ENCODE data around the gene CFAP74. TPM values are rescaled to one million over a fixed set of nuclear protein-coding genes. Genes with fewer than 3 reads are reported as not detected.

CFAP74 gene
- total RNA-seq, 2 experiments from 2014 or later, result not detected

DNA sequence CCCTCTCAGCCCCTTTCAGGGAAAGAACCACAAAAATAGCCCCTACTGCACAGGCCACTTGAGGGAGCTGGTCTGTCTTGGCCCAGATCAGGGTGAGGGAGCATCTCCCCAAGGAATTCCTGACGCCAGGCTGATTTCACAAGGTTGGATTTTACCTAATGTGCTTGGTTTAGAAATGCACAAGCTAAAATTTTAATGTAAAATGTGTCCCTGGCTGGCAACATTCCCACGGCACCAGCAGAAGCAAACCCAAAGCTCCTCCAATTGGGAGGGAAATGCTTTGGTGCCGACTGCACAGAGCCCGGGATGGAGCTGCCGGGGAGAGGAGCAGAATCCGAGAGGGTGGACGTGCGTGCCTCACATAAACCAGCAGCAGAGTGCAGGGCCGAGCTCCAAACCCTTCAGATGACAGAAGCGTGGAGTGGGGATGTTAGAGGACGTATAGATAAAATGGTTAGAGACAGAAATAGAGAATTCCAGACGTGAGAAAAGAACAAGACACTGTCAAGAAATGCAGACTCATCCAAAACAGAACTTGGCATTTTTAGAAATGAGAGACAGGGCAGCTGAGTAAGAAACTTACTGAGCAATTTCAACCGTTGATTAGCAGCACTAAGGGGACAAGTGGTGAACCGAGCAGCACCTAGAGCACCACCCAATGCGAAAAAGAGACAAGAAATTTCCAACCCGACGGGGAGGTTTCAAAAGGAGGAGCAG is 42.9 kb downstream of the CFAP74 start:
- peaks cover 28% of the 10 kb centered on the region for H3K27me3 Mint-ChIP-seq
- H3K27me3 ChIP-seq (ENCODE audit: control insufficient read depth in 1 of 2, insufficient read depth in 2 of 2, low read length in 2 of 2), result peaks cover 19% of the 10 kb centered on the region in 2 experiments

DNA sequence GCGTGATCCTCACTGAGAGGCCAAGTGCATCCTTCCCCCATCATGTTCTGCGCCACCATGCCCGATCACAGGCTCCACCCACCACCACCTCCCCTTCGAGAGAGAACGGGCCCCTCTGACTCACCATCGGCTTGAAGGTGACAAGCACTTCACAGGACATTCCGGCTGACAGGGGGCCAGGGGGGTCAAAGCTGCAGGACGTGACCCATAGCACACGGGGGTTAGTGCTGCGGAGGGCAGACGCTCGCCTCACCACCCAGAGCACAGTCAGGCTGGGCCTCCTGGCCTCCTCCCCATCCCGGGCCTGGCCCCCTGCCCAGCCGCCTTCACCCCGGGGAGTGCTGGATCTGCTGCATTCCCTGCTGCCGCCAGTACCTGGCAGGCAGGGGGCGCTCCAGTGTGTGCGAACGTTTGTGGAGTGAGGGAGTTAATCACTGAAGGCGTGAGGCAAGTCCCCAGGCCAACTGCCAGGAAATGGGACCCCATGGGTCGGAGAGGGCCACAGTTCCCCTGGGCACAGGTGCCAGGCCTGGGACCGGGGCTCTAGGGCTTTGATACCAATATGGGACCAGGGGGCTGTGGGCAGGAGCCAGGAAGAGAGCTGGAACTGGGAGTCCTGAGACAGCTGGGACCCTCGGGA is 43.6 kb downstream of the CFAP74 start:
- TF ChIP-seq, protein P1, sequence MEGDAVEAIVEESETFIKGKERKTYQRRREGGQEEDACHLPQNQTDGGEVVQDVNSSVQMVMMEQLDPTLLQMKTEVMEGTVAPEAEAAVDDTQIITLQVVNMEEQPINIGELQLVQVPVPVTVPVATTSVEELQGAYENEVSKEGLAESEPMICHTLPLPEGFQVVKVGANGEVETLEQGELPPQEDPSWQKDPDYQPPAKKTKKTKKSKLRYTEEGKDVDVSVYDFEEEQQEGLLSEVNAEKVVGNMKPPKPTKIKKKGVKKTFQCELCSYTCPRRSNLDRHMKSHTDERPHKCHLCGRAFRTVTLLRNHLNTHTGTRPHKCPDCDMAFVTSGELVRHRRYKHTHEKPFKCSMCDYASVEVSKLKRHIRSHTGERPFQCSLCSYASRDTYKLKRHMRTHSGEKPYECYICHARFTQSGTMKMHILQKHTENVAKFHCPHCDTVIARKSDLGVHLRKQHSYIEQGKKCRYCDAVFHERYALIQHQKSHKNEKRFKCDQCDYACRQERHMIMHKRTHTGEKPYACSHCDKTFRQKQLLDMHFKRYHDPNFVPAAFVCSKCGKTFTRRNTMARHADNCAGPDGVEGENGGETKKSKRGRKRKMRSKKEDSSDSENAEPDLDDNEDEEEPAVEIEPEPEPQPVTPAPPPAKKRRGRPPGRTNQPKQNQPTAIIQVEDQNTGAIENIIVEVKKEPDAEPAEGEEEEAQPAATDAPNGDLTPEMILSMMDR (IDR thresholded peaks at IDR 0.05), result peak; percentile 35
- H3K4me3 ChIP-seq (ENCODE audit: low read length), result no peak overlapping the region
- peaks cover 0 to 6% of the 10 kb centered on the region in 2 experiments for H3K9me3 ChIP-seq (ENCODE audit: control insufficient read depth in 1 of 2, insufficient read depth in 1 of 2, low read length in 2 of 2)
- no peaks in the 10 kb centered on the region for H3K36me3 Mint-ChIP-seq (ENCODE audit: low read depth)
- no peak overlapping the region for H3K27ac ChIP-seq (ENCODE audit: low read depth in 1 of 2, low read length in 2 of 2)
- no peaks in the 10 kb centered on the region for H3K36me3 ChIP-seq (ENCODE audit: insufficient read depth, low read length)
- H3K4me3 Mint-ChIP-seq, result no peak overlapping the region
- ATAC-seq (ENCODE audit: poor library complexity) (peak; percentile 46), DNase-seq (peak; percentile 35 to 72 (median 52))
- H3K4me1 Mint-ChIP-seq (ENCODE audit: low read depth), result no peaks in the 10 kb centered on the region
- ChIA-PET CTCF (interaction anchor here (1.9 kb wide), 1 partner anchor 85 kb away, joined by 6 read pairs; no protein-coding TSS in a partner anchor), POLR2A (no interaction called here)
- no peak overlapping the region for H3K27ac Mint-ChIP-seq
- intact Hi-C loops (cut with DNase I, micrococcal nuclease), result loop anchor here in 1 of 2 experiments (1.0 kb wide), 1 partner anchor 85 kb away; no protein-coding TSS in a partner anchor
- peaks cover 28% of the 10 kb centered on the region for H3K27me3 Mint-ChIP-seq
- peaks cover 19% of the 10 kb centered on the region in 2 experiments for H3K27me3 ChIP-seq (ENCODE audit: control insufficient read depth in 1 of 2, insufficient read depth in 2 of 2, low read length in 2 of 2)
- peaks cover 7% of the 10 kb centered on the region for H3K4me1 ChIP-seq (ENCODE audit: insufficient read depth, low read length)
- no peaks in the 10 kb centered on the region for H3K9me3 Mint-ChIP-seq

More for the DNA sequence above, 42.9 kb downstream of the CFAP74 start:
- Histone ChIP-seq H3K4me3 (ENCODE audit: low read length) (no peak overlapping the region), H3K27ac (ENCODE audit: low read depth in 1 of 2, low read length in 2 of 2) (no peak overlapping the region), H3K4me1 (ENCODE audit: insufficient read depth, low read length) (peaks cover 7% of the 10 kb centered on the region), H3K9me3 (ENCODE audit: control insufficient read depth in 1 of 2, insufficient read depth in 1 of 2, low read length in 2 of 2) (no peaks in the 10 kb centered on the region), H3K36me3 (ENCODE audit: insufficient read depth, low read length) (no peaks in the 10 kb centered on the region)
- no peak overlapping the region for H3K27ac Mint-ChIP-seq
- DNase-seq (no peak), ATAC-seq (ENCODE audit: poor library complexity) (no peak)
- ChIA-PET POLR2A (no interaction called here), CTCF (interaction anchor here (1.9 kb wide), 1 partner anchor 84 kb away, joined by 6 read pairs; no protein-coding TSS in a partner anchor)
- H3K36me3 Mint-ChIP-seq (ENCODE audit: low read depth), result no peaks in the 10 kb centered on the region
- H3K4me1 Mint-ChIP-seq (ENCODE audit: low read depth), result no peaks in the 10 kb centered on the region
- no peak overlapping the region for H3K4me3 Mint-ChIP-seq
- H3K9me3 Mint-ChIP-seq, result no peaks in the 10 kb centered on the region
- intact Hi-C loops (cut with DNase I, micrococcal nuclease), result loop anchor here in 1 of 2 experiments (1.0 kb wide), 1 partner anchor 85 kb away; no protein-coding TSS in a partner anchor
- TF ChIP-seq, protein P1 (IDR thresholded peaks at IDR 0.05), result no peak

DNA sequence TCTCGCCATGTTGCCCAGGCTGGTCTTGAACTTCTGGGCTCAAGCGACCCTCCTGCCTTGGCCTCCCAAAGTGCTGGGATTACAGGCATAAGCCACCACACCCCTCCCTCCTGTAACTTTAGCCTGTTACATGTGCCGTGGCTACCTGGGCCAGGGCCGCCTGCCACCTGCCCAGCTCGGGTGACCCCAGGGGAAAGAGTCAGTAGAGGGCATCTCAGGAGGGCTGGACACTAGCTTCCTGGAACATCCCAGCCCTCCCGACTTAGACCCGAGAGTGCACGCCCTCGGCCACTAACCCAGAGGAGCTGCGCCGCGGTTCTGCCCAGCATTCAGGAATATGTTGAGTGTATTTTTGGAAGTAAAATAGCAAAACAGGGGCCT is 44.1 kb downstream of the CFAP74 start:
- H3K27me3 Mint-ChIP-seq, result peaks cover 28% of the 10 kb centered on the region
- H3K27ac Mint-ChIP-seq, result no peak overlapping the region
- no peaks in the 10 kb centered on the region for H3K4me1 Mint-ChIP-seq (ENCODE audit: low read depth)
- no peaks in the 10 kb centered on the region for H3K9me3 Mint-ChIP-seq
- CTCF ChIA-PET, result interaction anchor here (1.9 kb wide), 1 partner anchor 85 kb away, joined by 6 read pairs; no protein-coding TSS in a partner anchor
- H3K4me1 ChIP-seq (ENCODE audit: insufficient read depth, low read length), result peaks cover 7% of the 10 kb centered on the region
- intact Hi-C loops (cut with DNase I, micrococcal nuclease), result no loop called here
- H3K4me3 ChIP-seq (ENCODE audit: low read length), result no peak overlapping the region
- TF ChIP-seq, protein P1 (IDR thresholded peaks at IDR 0.05), result no peak
- H3K9me3 ChIP-seq (ENCODE audit: control insufficient read depth in 1 of 2, insufficient read depth in 1 of 2, low read length in 2 of 2), result peaks cover 0 to 11% of the 10 kb centered on the region in 2 experiments
- no peak overlapping the region for H3K4me3 Mint-ChIP-seq
- POLR2A ChIA-PET, result no interaction called here
- no peak overlapping the region for H3K27ac ChIP-seq (ENCODE audit: low read depth in 1 of 2, low read length in 2 of 2)
- H3K36me3 Mint-ChIP-seq (ENCODE audit: low read depth), result no peaks in the 10 kb centered on the region
- peaks cover 19% of the 10 kb centered on the region in 2 experiments for H3K27me3 ChIP-seq (ENCODE audit: control insufficient read depth in 1 of 2, insufficient read depth in 2 of 2, low read length in 2 of 2)
- no peaks in the 10 kb centered on the region for H3K36me3 ChIP-seq (ENCODE audit: insufficient read depth, low read length)
- DNase-seq (no peak), ATAC-seq (ENCODE audit: poor library complexity) (no peak)
